Astrocyte (in vitro differentiated cells and primary cell): ENCODE measurements around the gene RARRES1.

Source experiments
- EZH2 ChIP-seq: IDR thresholded peaks from 2 replicates; pipeline ENCODE4 v1.6.1; 2012; ENCODE audit warnings: mild to moderate bottlenecking, low read length, inconsistent platforms; ENCODE audit not compliant: insufficient read depth
- TF ChIP-seq, protein P1 (sequence below): IDR thresholded peaks from 2 replicates; pipeline ENCODE4 v1.5.1; 2011; ENCODE audit warnings: low read depth, mild to moderate bottlenecking, inconsistent platforms, low read length, moderate library complexity; ENCODE audit not compliant: insufficient read depth

DNA sequence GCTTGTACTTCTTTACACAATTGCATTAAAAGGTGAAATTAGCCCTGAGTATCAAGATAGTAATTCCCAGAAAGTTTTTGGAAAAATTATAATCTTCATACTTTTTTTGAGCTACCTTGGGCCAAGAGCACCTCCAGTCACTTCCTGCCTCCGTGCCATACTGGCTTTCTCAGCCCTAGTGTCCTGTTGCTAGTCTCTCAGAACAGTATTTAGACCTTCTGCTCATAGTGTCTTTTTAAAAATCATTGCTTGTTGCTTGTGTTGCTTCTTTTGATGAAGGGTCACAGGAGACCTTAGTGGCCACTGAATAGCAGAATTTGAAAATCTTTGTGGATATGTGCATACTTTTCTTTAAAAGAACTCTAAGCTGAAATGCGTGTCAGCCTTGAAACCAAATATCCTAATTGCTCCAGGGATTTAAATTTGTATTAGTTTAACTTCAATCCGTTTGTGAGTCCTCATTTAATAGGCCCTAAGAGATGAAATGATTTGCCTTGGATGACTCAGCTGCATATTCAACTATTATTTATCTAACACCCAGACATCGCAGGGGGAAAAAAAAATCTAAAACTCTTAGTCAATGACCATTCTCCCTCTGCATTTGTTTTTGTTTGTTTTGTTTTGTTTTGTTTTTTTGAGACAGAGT lies 30.7 kb downstream of the RARRES1 start:
- TF ChIP-seq EZH2, result no peak
- TF ChIP-seq, protein P1, sequence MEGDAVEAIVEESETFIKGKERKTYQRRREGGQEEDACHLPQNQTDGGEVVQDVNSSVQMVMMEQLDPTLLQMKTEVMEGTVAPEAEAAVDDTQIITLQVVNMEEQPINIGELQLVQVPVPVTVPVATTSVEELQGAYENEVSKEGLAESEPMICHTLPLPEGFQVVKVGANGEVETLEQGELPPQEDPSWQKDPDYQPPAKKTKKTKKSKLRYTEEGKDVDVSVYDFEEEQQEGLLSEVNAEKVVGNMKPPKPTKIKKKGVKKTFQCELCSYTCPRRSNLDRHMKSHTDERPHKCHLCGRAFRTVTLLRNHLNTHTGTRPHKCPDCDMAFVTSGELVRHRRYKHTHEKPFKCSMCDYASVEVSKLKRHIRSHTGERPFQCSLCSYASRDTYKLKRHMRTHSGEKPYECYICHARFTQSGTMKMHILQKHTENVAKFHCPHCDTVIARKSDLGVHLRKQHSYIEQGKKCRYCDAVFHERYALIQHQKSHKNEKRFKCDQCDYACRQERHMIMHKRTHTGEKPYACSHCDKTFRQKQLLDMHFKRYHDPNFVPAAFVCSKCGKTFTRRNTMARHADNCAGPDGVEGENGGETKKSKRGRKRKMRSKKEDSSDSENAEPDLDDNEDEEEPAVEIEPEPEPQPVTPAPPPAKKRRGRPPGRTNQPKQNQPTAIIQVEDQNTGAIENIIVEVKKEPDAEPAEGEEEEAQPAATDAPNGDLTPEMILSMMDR, result no peak
